Right lobe of liver (tissue), 6 donors: ENCODE measurements around the gene PEDS1. TPM values are rescaled to one million over a fixed set of nuclear protein-coding genes. Genes with fewer than 3 reads are reported as not detected.
A peak's percentile ranks its signal among the peaks of the same experiment; 100 is the strongest.
"Not testable (repeated sequence)": the region's sequence is repeated elsewhere in the genome, so short reads cannot be mapped to it uniquely, and the experiment has no call there.

ENCODE experiments used
- ATAC-seq, 4 donors: fragments of 200-7000 bp; cut with Tn5 transposase; one replicate each; pipeline ENCODE4 v1.9.1; 2020; ENCODE audit warnings: mild to moderate bottlenecking in 4 of 4, moderate library complexity in 4 of 4
- DNase-seq, 3 donors: peaks; one replicate each; pipeline ENCODE4 v3.0.0-alpha.2; 2020
- H3K27ac ChIP-seq, 3 donors: fragments of 200-600 bp; one replicate each; pipeline ENCODE4 v1.8.0; 2022
- H3K27me3 ChIP-seq, 2 donors: fragments of 200-600 bp; one replicate each; pipeline ENCODE4 v1.8.0; 2022
- H3K36me3 ChIP-seq, 4 donors: fragments of 200-600 bp; sonication (generic) in 1 of 4; one replicate each; pipeline versions ENCODE4 v1.5.1 to v1.8.0; 2017 to 2022; ENCODE audit warnings: control low read depth in 1 of 4
- H3K4me1 ChIP-seq, 4 donors: fragments of 200-600 bp; sonication (generic) in 1 of 4; one replicate each; pipeline versions ENCODE4 v1.5.1 to v1.8.0; 2017 to 2022; ENCODE audit warnings: control low read depth in 1 of 4
- H3K4me3 ChIP-seq, 3 donors: fragments of 200-600 bp; one replicate each; pipeline ENCODE4 v1.8.0; 2022
- H3K9me3 ChIP-seq, 4 donors: fragments of 200-600 bp; sonication (generic) in 1 of 4; one replicate each; pipeline versions ENCODE4 v1.5.1 to v1.8.0; 2017 to 2022; ENCODE audit warnings: control low read depth in 1 of 4
- POLR2A ChIP-seq: fragments of 450-650 bp; IDR thresholded peaks from one replicate; pipeline ENCODE4 v1.6.1; 2017; ENCODE audit warnings: antibody characterized with exemption, mild to moderate bottlenecking
- WGBS: methylation state at CpG from one replicate; pipeline ENCODE4 v1.1.6; 2018; ENCODE audit warnings: low coverage, low lambda C conversion rate; ENCODE audit not compliant: insufficient coverage; ENCODE audit errors: missing lambda C conversion rate; 5-methylcytosine and 5-hydroxymethylcytosine counted together
- intact Hi-C, 2 donors: fragments of 100-400 bp; cut with DNase I; formaldehyde crosslinking; loops; one replicate each; pipeline versions ENCODE4 v1.11.2 to v1.14.1; 2022
- total RNA-seq, 6 experiments: library from RNA; depleted of rRNA in 2 of 6; stranded (reverse); fragments of >200 nt in 2 of 6; fragmentation: NEBNext Ultra II Directional in 3 of 6; extraction: Animal tissue kit (Norgen Biotek cat#: 25700) in 3 of 6; gene quantifications; one replicate each; pipeline versions ENCODE4 v1.1.0 to v1.2.4, GENCODE V29; 2016 to 2023
- TF ChIP-seq, protein P1 (sequence below), 4 donors: fragments of 200-600 bp in 3 of 4; fragments of 450-650 bp in 1 of 4; IDR thresholded peaks; one replicate each; pipeline versions ENCODE4 v1.5.1 to v1.8.0; 2016 to 2022; ENCODE audit warnings: antibody characterized with exemption in 4 of 4, mild to moderate bottlenecking in 2 of 4
- donor health status: DM: no; HTN: yes; CAD: no.
- donor health status: DM: no; HTN: no; CAD: no.
- donor health status: DM: no; HTN: no; CAD: no.
- donor health status: DM: no; HTN: yes; CAD: no.
- donor health status: DM: no; HTN: yes; CAD: no.

PEDS1 gene
- total RNA-seq, 6 experiments from 2014 or later = 6.9 to 25.3 (median 13.7) TPM

GRCh38 chr20:50141018-50141675 is 12.4 kb downstream of the PEDS1 start:
- no peak for DNase-seq
- 82% methylated on average over 2 of the region's 6 CpGs for WGBS

DNA sequence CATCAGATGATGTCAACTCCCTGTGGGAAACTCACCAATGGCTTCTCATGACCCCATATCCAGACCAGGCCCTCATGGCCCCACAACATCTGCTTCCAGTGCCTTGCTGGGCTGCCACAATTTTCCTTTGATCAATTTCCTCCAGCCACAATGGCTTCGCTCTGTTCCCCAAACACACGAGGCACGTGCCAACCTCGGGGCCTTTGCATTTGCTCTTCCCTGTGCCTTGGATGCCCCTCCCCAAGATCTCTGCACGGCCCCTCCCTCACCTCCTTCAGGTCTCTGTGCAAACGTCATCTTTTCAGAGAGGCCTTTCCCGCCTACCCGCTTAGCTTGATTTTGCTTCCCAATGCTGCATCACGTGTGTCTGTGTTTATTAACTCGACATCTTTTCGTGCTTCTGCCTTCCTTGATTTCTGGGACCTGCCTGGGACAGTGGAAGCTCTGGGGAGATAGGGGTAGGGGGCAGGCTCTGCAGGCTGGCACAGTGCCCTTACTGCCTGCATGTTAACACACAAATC is 13.1 kb downstream of the PEDS1 start:
- Histone ChIP-seq H3K4me3 (no peak overlapping the region), H3K27me3 (no peaks in the 10 kb centered on the region), H3K27ac (no peak overlapping the region), H3K9me3 (no peaks in the 10 kb centered on the region), H3K36me3 (peaks cover 0 to 12% (median 6%) of the 10 kb centered on the region in 4 donors), H3K4me1 (peaks cover 0 to 72% (median 42%) of the 10 kb centered on the region in 4 donors)
- TF ChIP-seq POLR2A = no peak
- TF ChIP-seq, protein P1, sequence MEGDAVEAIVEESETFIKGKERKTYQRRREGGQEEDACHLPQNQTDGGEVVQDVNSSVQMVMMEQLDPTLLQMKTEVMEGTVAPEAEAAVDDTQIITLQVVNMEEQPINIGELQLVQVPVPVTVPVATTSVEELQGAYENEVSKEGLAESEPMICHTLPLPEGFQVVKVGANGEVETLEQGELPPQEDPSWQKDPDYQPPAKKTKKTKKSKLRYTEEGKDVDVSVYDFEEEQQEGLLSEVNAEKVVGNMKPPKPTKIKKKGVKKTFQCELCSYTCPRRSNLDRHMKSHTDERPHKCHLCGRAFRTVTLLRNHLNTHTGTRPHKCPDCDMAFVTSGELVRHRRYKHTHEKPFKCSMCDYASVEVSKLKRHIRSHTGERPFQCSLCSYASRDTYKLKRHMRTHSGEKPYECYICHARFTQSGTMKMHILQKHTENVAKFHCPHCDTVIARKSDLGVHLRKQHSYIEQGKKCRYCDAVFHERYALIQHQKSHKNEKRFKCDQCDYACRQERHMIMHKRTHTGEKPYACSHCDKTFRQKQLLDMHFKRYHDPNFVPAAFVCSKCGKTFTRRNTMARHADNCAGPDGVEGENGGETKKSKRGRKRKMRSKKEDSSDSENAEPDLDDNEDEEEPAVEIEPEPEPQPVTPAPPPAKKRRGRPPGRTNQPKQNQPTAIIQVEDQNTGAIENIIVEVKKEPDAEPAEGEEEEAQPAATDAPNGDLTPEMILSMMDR (IDR thresholded peaks at IDR 0.05) = no peak
- intact Hi-C loops = no loop called here
- no peak for ATAC-seq
- 58% methylated on average over 10 of the region's 11 CpGs for WGBS
- no peak for DNase-seq

More at GRCh38 chr20:50141018-50141675, 12.4 kb downstream of the PEDS1 start:
- ATAC-seq = no peak
- Histone ChIP-seq H3K27me3 (no peaks in the 10 kb centered on the region), H3K9me3 (no peaks in the 10 kb centered on the region), H3K4me1 (peaks cover 0 to 72% (median 42%) of the 10 kb centered on the region in 4 donors), H3K4me3 (no peak overlapping the region), H3K27ac (no peak overlapping the region), H3K36me3 (peaks cover 0 to 12% (median 6%) of the 10 kb centered on the region in 4 donors)
- no peak for TF ChIP-seq POLR2A
- TF ChIP-seq, protein P1 (IDR thresholded peaks at IDR 0.05) = no peak
- intact Hi-C loops = no loop called here

GRCh38 chr20:50138479-50139393 is 14.8 kb downstream of the PEDS1 start:
- Histone ChIP-seq H3K4me1 (peaks cover 0 to 60% (median 37%) of the 10 kb centered on the region in 4 donors), H3K9me3 (no peaks in the 10 kb centered on the region), H3K4me3 (no peak overlapping the region), H3K27me3 (no peaks in the 10 kb centered on the region), H3K27ac (peak overlapping the region; percentile 75 to 93 (median 91)), H3K36me3 (peaks cover 0 to 12% (median 7%) of the 10 kb centered on the region in 4 donors)
- 9% methylated on average over 8 of the region's 29 CpGs for WGBS
- ATAC-seq = peak; percentile 59 to 72 (median 62)
- DNase-seq = peak; percentile 55 to 74 (median 68)
- TF ChIP-seq, protein P1 (IDR thresholded peaks at IDR 0.05) = peak in 1 of 4 donors; percentile 27
- no peak for TF ChIP-seq POLR2A
- intact Hi-C loops = no loop called here

DNA sequence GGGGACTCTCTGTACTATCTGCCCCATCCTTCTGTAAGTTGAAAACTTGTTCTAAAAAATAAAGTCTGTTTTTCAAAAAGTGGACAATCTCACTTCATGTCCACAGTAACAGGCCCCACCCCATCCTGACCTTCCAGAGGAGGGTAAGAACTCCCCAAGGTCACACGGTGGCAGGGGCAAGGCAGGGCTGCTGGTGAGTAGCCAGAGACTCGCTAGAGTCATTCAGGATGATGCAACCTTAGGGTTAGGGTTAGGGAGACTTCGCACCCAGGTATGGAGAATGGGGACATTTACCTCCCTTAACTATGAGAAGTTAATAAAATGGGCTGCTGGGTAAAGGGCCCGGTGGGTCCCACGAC is 15.4 kb downstream of the PEDS1 start:
- ATAC-seq = peak; percentile 58 to 73 (median 70)
- peak overlapping the region; percentile 75 to 93 (median 91) for H3K27ac ChIP-seq
- WGBS = 9% methylated on average over 3 of the region's 5 CpGs
- no peak overlapping the region for H3K4me3 ChIP-seq
- intact Hi-C loops = no loop called here
- DNase-seq = peak; percentile 44 to 80 (median 75)
- peaks cover 0 to 54% (median 31%) of the 10 kb centered on the region in 4 donors for H3K4me1 ChIP-seq
- TF ChIP-seq, protein P1 (IDR thresholded peaks at IDR 0.05) = no peak
- TF ChIP-seq POLR2A = no peak
- no peaks in the 10 kb centered on the region for H3K27me3 ChIP-seq
- H3K9me3 ChIP-seq = no peaks in the 10 kb centered on the region
- peaks cover 0 to 10% (median 6%) of the 10 kb centered on the region in 4 donors for H3K36me3 ChIP-seq

GRCh38 chr20:50137702-50138101 is 15.8 kb downstream of the PEDS1 start:
- Histone ChIP-seq H3K27ac (peak overlapping the region; percentile 75 to 93 (median 91)), H3K4me1 (peaks cover 0 to 50% (median 29%) of the 10 kb centered on the region in 4 donors)
- H3K27me3 ChIP-seq, H3K36me3 ChIP-seq, H3K9me3 ChIP-seq, H3K4me3 ChIP-seq, intact Hi-C loops: not testable (repeated sequence)
- ATAC-seq = peak; percentile 61 to 78 (median 70)
- DNase-seq = peak; percentile 68 to 85 (median 80)
- 9% methylated on average over 13 of the region's 13 CpGs for WGBS
